ENCODE data around the gene MAP7D2. TPM values are rescaled to one million over a fixed set of nuclear protein-coding genes. Genes with fewer than 3 reads are reported as not detected.

Gene MAP7D2
- total and polyA plus RNA-seq, 8 donors = 0.31 to 1.5 (median 0.41) TPM

- no peak for TF ChIP-seq CTCF (IDR thresholded peaks at IDR 0.05)
- H3K27me3 ChIP-seq = no peaks in the 10 kb centered on the region
- intact Hi-C loops (cut with DNase I) = no loop called here
- no peaks in the 10 kb centered on the region for H3K9me3 ChIP-seq
- no peaks in the 10 kb centered on the region for H3K4me1 ChIP-seq
- H3K27ac ChIP-seq = no peak overlapping the region
- DNase-seq (no peak), ATAC-seq (peak; percentile 58)
- H3K36me3 ChIP-seq = no peaks in the 10 kb centered on the region
- H3K4me3 ChIP-seq = no peak overlapping the region
Measured at GRCh38 chrX:20101934-20102581, 14.6 kb downstream of the MAP7D2 start.

GRCh38 chrX:20091499-20091898, 25.2 kb downstream of the MAP7D2 start:
- Histone ChIP-seq H3K27me3 (peaks cover 0 to 5% of the 10 kb centered on the region in 2 donors), H3K4me1 (no peaks in the 10 kb centered on the region), H3K4me3 (no peak overlapping the region), H3K36me3 (no peaks in the 10 kb centered on the region), H3K27ac (no peak overlapping the region), H3K9me3 (no peaks in the 10 kb centered on the region)
- ATAC-seq = no peak
- no peak for TF ChIP-seq CTCF (IDR thresholded peaks at IDR 0.05)
- no peak for DNase-seq
- intact Hi-C loops (cut with DNase I) = no loop called here

- TF ChIP-seq CTCF (IDR thresholded peaks at IDR 0.05) = no peak
- H3K9me3 ChIP-seq = no peaks in the 10 kb centered on the region
- H3K36me3 ChIP-seq = no peaks in the 10 kb centered on the region
- no peaks in the 10 kb centered on the region for H3K4me1 ChIP-seq
- H3K4me3 ChIP-seq = no peak overlapping the region
- peaks cover 0 to 5% of the 10 kb centered on the region in 2 donors for H3K27me3 ChIP-seq
- H3K27ac ChIP-seq = no peak overlapping the region
- intact Hi-C loops (cut with DNase I) = no loop called here
- ATAC-seq (no peak), DNase-seq (no peak)
Measured at GRCh38 chrX:20089845-20090244, 26.9 kb downstream of the MAP7D2 start.

- no peak for TF ChIP-seq CTCF (IDR thresholded peaks at IDR 0.05)
- H3K27ac ChIP-seq = no peak overlapping the region
- no peaks in the 10 kb centered on the region for H3K36me3 ChIP-seq
- no peaks in the 10 kb centered on the region for H3K9me3 ChIP-seq
- no peaks in the 10 kb centered on the region for H3K4me1 ChIP-seq
- intact Hi-C loops (cut with DNase I) = no loop called here
- no peaks in the 10 kb centered on the region for H3K27me3 ChIP-seq
- no peak for ATAC-seq
- no peak overlapping the region for H3K4me3 ChIP-seq
- DNase-seq = no peak
Measured at GRCh38 chrX:20080277-20080676, 36.4 kb downstream of the MAP7D2 start.

GRCh38 chrX:20071511-20072079, 45.1 kb downstream of the MAP7D2 start:
- TF ChIP-seq CTCF (IDR thresholded peaks at IDR 0.05) = no peak
- Histone ChIP-seq H3K9me3 (no peaks in the 10 kb centered on the region), H3K36me3 (no peaks in the 10 kb centered on the region), H3K4me1 (peaks cover 4 to 6% of the 10 kb centered on the region in 2 donors), H3K27ac (no peak overlapping the region), H3K27me3 (no peaks in the 10 kb centered on the region), H3K4me3 (no peak overlapping the region)
- no peak for ATAC-seq
- intact Hi-C loops (cut with DNase I) = no loop called here
- no peak for DNase-seq

Measured in left lung (tissue), 10 donors.